ENCODE measurements around the gene RPS6KA2. TPM values are rescaled to one million over a fixed set of nuclear protein-coding genes. Genes with fewer than 3 reads are reported as not detected.
"Not testable (repeated sequence)": the region's sequence is repeated elsewhere in the genome, so short reads cannot be mapped to it uniquely, and the experiment has no call there.

The RPS6KA2 gene
- total RNA-seq, 4 donors from 2014 or later = 64.9 to 101 (median 81.6) TPM

DNA sequence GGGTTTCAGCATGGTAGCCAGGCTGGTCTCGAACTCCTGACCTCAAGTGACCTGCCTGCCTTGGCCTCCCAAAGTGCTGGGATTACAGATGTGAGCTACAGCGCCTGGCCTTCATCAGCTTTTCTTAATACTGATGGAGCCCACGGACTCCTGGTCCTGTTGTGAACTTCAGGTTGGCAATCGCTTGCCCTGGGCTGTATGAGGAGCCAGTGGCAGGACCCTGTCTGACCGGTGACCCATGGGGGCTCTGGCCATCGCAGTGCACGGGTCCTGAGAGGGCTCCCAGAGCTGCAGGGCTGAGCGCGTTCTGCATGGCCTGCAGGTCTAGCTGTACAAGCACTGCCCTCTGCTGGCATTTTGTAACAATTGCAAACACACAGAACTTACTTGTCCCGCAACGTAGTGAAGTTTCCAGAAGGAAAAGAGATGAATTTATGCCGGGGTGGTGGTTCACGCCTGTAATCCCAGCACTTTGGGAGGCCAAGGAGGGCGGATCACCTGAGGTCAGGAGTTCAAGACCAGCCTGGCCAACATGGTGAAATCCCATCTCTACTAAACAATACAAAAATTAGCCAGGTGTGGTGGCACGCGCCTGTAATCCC is 226.3 kb downstream of the RPS6KA2 start:
- H3K36me3 ChIP-seq; intact Hi-C loops (cut with DNase I); H3K4me1 ChIP-seq; H3K27ac ChIP-seq; H3K9me3 ChIP-seq; H3K4me3 ChIP-seq (replicated peaks in 1 of 3); H3K27me3 ChIP-seq: not testable (repeated sequence)
- TF ChIP-seq, protein P1, sequence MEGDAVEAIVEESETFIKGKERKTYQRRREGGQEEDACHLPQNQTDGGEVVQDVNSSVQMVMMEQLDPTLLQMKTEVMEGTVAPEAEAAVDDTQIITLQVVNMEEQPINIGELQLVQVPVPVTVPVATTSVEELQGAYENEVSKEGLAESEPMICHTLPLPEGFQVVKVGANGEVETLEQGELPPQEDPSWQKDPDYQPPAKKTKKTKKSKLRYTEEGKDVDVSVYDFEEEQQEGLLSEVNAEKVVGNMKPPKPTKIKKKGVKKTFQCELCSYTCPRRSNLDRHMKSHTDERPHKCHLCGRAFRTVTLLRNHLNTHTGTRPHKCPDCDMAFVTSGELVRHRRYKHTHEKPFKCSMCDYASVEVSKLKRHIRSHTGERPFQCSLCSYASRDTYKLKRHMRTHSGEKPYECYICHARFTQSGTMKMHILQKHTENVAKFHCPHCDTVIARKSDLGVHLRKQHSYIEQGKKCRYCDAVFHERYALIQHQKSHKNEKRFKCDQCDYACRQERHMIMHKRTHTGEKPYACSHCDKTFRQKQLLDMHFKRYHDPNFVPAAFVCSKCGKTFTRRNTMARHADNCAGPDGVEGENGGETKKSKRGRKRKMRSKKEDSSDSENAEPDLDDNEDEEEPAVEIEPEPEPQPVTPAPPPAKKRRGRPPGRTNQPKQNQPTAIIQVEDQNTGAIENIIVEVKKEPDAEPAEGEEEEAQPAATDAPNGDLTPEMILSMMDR (IDR thresholded peaks at IDR 0.05) = peak; percentile 34 to 77 (median 74)
- DNase-seq = peak; percentile 62 to 69
- 27 to 59% methylated on average over 7 to 15 of the region's 16 CpGs for WGBS, 2 donors

- Histone ChIP-seq H3K9me3 (no peaks in the 10 kb centered on the region), H3K4me1 (no peaks in the 10 kb centered on the region), H3K4me3 (replicated peaks in 1 of 3) (no peak overlapping the region), H3K27ac (no peak overlapping the region), H3K36me3 (no peaks in the 10 kb centered on the region), H3K27me3 (no peaks in the 10 kb centered on the region)
- DNase-seq = no peak
- WGBS, 2 donors = 90 to 94% methylated on average over 2 of the region's 2 CpGs
- intact Hi-C loops (cut with DNase I) = no loop called here
- TF ChIP-seq POLR2A (IDR thresholded peaks at IDR 0.05) = no peak
- TF ChIP-seq, protein P1 (IDR thresholded peaks at IDR 0.05) = no peak
Measured at GRCh38 chr6:166400181-166400580, 226.9 kb downstream of the RPS6KA2 start.

GRCh38 chr6:166398348-166398747 is 228.7 kb downstream of the RPS6KA2 start:
- intact Hi-C loops (cut with DNase I) = loop anchor here (2.0 to 5.0 kb wide), 2 partner anchors 124 to 241 kb away; no protein-coding TSS in a partner anchor
- Histone ChIP-seq H3K27ac (no peak overlapping the region), H3K4me3 (replicated peaks in 1 of 3) (no peak overlapping the region), H3K36me3 (no peaks in the 10 kb centered on the region), H3K4me1 (no peaks in the 10 kb centered on the region), H3K27me3 (no peaks in the 10 kb centered on the region), H3K9me3 (no peaks in the 10 kb centered on the region)
- no peak for DNase-seq
- WGBS, 2 donors = 89 to 90% methylated on average over 3 of the region's 3 CpGs
- TF ChIP-seq POLR2A (IDR thresholded peaks at IDR 0.05) = no peak

GRCh38 chr6:166397849-166398248 is 229.2 kb downstream of the RPS6KA2 start:
- Histone ChIP-seq H3K27me3 (no peaks in the 10 kb centered on the region), H3K36me3 (no peaks in the 10 kb centered on the region), H3K27ac (no peak overlapping the region), H3K4me1 (no peaks in the 10 kb centered on the region), H3K4me3 (replicated peaks in 1 of 3) (no peak overlapping the region), H3K9me3 (no peaks in the 10 kb centered on the region)
- TF ChIP-seq, protein P1 (IDR thresholded peaks at IDR 0.05) = no peak
- TF ChIP-seq POLR2A (IDR thresholded peaks at IDR 0.05) = no peak
- DNase-seq = no peak
- 90 to 96% methylated on average over 4 of the region's 4 CpGs for WGBS, 2 donors
- intact Hi-C loops (cut with DNase I) = loop anchor here (2.0 to 5.0 kb wide), 2 partner anchors 123 to 241 kb away; no protein-coding TSS in a partner anchor

DNA sequence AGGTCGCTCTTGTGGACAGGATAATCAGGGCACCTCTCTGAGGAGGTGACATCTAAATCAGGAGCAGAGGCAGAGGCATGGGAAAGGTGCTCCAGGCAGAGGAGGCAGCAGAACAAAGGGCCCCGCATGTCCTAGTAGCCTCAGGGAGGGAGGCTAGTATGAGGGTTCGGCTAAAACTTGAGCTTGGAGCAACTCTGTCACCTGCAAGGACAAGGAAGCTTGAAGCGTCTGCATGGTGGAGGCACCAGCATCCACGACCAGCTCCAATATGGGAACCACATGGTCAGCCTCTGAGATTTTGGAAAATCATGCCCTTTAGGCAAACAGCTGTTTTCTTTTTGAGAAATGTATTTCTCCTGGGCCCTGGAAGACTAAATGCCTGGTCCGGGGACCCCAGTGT is 231.3 kb downstream of the RPS6KA2 start:
- 81 to 84% methylated on average over 6 of the region's 6 CpGs for WGBS, 2 donors
- no peak for DNase-seq
- Histone ChIP-seq H3K4me1 (no peaks in the 10 kb centered on the region), H3K27ac (no peak overlapping the region), H3K27me3 (no peaks in the 10 kb centered on the region), H3K9me3 (no peaks in the 10 kb centered on the region), H3K36me3 (no peaks in the 10 kb centered on the region), H3K4me3 (replicated peaks in 1 of 3) (no peak overlapping the region)
- TF ChIP-seq, protein P1 (IDR thresholded peaks at IDR 0.05) = no peak
- no peak for TF ChIP-seq POLR2A (IDR thresholded peaks at IDR 0.05)
- intact Hi-C loops (cut with DNase I) = loop anchor here (5.0 kb wide), 1 partner anchor 238 kb away; no protein-coding TSS in a partner anchor
